Thyroid gland (tissue), 4 donors: ENCODE measurements around the gene PLA2G4A.

Source experiments
- POLR2A ChIP-seq, 2 donors: fragments of 450-650 bp; IDR thresholded peaks; one replicate each; pipeline ENCODE4 v1.6.1; 2017; ENCODE audit warnings: antibody characterized with exemption in 2 of 2, mild to moderate bottlenecking in 2 of 2, moderate library complexity in 1 of 2
- TF ChIP-seq, protein P1 (sequence below), 6 experiments: fragments of 200-600 bp in 3 of 6; fragments of 450-650 bp in 3 of 6; sonication (generic) in 3 of 6; IDR thresholded peaks; one replicate each; pipeline ENCODE4 v1.5.1; 2016 to 2019; ENCODE audit warnings: antibody characterized with exemption in 6 of 6, mild to moderate bottlenecking in 2 of 6, inconsistent platforms in 1 of 6, moderate library complexity in 1 of 6

DNA sequence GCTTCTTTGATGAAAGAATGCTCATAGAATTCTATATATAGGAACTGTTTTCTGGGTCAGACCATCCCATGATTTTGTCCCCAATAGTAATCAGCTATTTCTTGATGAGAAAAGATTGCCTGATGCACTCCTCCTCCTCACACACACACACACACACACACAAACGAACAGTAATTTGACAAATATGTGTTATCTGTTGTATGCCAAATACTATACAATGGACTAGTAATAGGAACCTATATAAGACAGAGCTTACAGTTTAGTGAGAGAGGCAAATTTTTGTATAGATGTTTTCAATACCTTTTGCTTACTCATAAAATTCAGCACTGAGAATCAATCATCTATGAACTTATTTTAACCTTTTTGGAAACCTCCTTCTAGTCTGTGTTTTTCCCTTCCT lies 76.8 kb downstream of the PLA2G4A start:
- TF ChIP-seq, protein P1, sequence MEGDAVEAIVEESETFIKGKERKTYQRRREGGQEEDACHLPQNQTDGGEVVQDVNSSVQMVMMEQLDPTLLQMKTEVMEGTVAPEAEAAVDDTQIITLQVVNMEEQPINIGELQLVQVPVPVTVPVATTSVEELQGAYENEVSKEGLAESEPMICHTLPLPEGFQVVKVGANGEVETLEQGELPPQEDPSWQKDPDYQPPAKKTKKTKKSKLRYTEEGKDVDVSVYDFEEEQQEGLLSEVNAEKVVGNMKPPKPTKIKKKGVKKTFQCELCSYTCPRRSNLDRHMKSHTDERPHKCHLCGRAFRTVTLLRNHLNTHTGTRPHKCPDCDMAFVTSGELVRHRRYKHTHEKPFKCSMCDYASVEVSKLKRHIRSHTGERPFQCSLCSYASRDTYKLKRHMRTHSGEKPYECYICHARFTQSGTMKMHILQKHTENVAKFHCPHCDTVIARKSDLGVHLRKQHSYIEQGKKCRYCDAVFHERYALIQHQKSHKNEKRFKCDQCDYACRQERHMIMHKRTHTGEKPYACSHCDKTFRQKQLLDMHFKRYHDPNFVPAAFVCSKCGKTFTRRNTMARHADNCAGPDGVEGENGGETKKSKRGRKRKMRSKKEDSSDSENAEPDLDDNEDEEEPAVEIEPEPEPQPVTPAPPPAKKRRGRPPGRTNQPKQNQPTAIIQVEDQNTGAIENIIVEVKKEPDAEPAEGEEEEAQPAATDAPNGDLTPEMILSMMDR (IDR thresholded peaks at IDR 0.05): no peak
- TF ChIP-seq POLR2A (IDR thresholded peaks at IDR 0.05): no peak
